DMS79 treated with DMSO at 0.1 percent for 48 hours (cell line): ENCODE measurements around the gene USP44.
"Not testable (repeated sequence)": the region's sequence is repeated elsewhere in the genome, so short reads cannot be mapped to it uniquely, and the experiment has no call there.

Experiments
- DNase-seq: peaks from one replicate; lab custom pipeline; 2025; lab: John Stamatoyannopoulos, UW

Gene USP44

DNA sequence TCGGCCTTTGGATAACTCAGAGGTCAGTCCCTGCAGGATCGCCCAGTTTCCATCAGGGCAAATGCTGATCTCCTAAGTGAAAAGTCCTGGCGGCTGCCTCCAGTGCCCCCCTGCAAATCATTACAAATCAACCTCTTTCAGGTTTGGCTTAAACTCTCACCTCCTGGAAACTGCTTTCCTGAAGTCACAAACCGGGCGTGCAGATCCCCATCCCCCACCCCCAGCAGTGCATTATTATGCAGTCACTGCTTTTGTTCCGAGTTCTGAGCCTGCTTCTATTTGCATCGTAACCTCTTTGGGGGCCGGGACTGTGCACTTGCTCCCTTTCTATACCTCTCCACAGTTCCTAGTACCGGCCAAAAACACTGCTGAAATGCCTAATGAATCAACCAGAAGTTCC lies at the start of gene USP44:
TSS of gene USP44 (minus strand) at position 172 of the 400 bp plus-strand sequence. CDS start 17,220 bp downstream, outside the sequence.
- no peak for DNase-seq

DNA sequence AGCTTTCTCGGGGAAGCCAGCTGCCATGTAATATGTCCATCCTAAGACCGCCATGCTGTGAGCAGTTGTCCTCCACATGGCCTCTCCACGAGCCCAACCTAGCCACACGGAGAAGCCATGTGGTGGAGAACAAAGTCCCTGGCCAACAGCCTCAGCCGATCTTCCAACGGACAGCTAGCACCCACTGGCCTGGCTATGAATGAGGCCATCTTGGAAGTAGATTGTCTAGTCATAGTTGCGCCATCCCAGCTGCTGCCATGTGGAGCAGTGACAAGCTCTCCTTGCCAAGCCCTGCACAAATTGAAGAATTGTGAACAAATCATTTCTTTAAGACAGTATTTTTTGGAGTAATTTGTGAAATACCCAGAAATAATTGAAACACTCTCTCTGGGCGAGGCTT lies 49.3 kb upstream of the USP44 start:
- no peak for DNase-seq

DNA sequence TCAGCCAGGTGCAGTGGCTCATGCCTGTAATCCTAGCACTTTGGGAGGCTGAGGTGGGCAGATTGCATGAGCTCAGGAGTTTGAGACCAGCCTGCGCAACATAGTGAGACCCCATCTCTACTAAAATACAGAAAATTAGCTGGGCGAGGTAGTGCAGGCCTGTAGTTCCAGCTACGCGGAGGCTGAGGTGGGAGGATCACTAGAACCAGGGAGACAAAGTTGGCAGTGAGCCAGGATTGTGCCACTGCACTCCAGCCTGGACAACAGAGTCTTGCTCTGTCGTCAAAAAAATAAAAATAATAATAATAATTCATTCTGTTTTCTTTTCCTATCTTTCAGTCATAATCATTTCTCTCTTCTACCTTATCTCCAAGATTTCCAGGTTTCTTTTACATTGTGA lies 48.6 kb upstream of the USP44 start:
- DNase-seq, result no peak

DNA sequence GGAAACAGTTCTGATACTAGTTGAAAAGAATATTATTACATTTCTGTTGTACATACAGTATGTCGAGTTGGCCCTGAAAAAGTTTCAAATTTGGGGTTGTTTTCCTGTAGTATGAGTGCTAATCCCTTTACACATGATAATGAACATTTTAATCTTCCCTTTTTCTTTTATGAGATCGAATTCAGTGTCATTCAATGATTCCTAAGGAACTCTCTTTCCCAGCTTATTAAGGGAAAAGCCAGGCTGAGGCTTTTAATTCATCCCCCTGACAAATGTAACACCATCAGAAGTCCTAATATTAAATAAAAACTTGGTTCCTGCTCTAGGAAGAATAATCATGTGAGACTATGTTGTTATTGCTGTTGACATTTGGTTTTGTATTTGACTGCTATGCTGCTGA lies 42.9 kb upstream of the USP44 start:
- DNase-seq, result no peak

DNA sequence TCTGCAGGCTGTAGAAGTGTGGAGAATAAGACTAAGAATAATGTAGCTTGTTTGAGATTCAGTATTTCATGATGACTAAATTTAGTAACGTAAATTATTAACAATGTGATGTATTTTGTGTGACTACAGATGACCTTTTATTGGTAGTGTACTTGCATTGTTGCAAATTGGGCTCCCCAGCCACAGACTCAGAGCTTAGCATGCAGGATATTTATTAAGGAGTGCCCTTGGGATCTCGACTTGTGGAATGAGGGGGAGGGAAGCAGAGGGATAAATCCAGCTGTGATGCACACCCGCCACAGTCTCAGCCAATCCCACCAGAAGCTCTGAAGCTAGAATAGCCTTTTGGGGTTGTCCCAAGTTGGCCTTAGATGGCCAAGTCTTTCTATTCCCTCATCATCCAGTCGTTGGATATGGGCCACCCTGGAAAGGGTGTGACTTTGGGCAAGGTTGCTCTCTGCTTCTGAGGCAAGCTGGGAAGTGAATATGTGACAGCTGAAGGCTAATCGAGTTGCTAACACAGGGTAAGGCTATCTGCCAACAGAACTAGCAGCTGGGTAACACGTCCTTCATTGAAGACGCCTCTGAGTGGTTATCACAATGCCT lies 42.1 kb upstream of the USP44 start:
- no peak for DNase-seq

DNA sequence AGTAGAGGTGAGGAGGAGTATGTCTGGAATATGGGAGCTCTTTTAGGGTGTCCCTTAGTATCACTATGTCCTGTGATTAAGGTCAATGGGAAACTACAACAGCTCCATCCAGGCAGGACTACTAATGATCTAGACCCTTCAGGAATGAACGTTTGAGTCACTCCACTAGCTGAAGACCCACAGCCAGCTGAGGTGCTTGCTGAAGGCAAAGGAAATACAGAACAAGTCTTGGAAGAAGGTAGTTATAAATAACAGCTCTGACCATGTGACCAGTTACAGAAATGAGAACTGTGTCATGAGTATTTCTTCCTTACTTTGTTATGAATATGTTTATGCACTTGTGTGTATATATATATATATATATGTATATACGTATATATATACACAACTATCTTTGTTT lies 40.5 kb upstream of the USP44 start:
- DNase-seq, result no peak

DNA sequence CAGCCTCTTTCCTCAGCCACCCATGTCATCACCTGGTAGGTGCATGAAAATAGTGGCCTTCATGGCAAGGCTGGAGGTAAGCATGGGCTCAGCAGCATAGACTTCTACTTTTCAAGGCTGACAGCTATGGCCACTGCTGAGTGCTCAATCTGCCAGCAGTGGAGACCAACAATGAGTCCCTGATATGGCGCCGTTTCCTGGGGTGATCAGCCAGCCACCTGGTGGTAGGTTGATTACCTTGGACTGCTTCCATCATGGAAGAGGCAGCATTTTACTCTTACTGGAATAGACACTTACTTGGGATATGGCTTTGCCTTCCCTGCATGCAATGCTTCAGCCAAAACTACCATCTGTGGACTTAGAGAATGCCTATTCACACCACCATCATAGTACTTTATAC lies 39.5 kb upstream of the USP44 start:
- DNase-seq, result no peak

DNA sequence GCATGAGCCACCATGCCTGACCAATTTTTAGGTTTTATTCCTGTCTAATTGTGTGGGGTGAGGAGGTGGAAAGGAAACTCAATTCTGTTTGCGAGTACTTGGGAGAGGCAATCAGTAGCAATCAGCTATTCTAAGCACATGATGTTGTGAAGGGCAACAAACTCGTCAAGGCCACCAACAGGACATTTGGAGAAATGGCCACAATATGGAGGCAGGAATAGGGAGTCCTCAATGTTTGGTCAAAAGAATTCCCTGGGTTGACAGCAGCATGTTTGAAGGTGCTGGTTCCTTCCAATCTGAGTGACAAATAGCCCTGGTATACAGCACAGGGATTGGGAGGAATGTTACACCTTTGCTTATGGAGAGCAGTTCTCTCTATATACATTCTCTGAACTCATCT lies 32.7 kb upstream of the USP44 start:
- no peak for DNase-seq

DNA sequence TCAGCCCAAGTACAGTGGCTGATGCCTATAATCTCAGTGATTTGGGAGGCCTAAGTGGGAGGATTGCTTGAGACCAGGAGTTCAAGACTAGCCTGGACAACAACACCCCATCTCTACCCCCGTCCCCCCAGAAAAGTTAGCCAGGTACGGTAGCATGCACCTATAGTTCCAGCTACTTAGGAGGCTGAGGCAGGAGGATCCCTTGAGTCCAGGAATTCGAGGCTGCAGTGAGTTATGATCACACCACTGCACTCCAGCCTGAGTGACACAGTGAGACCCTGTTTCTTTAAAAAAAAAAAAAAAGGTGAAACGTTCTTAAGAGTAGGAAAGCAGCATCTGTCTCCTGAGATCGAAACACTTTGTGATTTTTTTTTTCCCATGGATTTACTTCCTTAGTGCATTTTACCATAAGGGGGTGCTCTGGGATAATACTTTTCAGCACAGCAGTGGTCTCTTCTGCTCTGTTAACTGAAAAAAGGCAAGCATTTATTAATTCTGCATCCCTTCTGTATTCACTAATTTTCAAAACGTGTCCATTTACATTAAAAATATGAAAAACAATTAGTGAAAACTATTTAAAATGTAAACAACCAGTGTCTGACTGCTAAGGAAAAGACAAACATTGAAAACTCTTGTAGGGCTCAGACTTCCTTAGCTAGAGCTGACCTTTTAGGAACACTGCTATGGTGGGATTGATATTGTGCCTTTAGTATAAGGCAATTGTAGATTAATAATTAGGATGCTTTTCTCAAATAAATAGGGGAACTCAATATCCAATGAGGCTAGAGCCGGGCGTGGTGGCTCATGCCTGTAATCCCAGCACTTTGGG lies 31.2 kb upstream of the USP44 start:
- DNase-seq, result peak; percentile 67

DNA sequence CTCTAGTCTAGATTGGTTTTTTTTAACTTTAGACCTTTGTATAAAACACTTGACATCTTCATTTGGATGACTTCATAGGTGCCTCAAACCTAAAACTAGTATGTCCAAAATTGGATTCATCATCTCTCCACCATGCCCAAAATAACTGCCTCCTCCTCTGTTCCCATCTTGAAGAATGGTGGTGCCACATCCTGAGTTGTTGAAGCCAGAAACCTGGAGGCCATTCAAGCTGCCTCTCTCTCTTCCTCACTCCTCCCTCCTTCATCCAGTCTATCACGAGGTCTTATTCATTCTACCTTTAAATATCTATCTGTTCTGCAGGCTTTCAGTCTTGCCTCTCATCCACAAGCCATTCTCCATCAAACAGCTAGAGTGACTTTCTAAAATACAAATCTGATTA lies 26.5 kb upstream of the USP44 start:
- DNase-seq, result no peak

DNA sequence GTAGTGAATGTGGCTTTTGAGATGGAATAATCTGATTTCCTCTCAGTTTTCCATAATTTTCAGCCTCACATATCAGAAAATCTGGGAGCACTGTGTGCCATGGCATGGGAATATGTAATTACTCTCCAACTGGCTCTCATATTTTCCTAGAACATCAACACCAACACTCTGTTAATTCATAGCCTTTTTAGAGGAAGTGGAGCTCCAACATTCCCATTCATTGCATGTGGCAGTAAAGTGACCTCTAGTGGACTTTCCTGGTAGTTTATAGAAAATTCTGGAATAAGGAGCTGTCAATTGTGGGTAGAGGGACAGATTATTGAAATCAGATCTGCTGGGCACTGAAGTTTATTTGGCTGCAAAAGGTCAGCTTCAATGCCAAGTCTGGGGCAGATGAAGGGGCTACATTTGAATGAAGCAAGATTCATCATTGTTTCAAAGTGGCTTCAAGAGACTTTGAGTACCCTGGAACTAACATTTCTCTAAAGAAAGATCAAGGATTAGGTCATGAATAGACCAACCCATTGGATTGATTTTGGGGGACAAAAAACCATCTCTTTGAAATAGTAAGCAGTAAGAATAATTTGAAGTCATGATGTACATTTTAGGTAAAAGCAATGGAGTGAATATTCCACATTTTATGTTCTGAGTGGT lies 23.6 kb upstream of the USP44 start:
- peak; percentile 11 for DNase-seq

DNA sequence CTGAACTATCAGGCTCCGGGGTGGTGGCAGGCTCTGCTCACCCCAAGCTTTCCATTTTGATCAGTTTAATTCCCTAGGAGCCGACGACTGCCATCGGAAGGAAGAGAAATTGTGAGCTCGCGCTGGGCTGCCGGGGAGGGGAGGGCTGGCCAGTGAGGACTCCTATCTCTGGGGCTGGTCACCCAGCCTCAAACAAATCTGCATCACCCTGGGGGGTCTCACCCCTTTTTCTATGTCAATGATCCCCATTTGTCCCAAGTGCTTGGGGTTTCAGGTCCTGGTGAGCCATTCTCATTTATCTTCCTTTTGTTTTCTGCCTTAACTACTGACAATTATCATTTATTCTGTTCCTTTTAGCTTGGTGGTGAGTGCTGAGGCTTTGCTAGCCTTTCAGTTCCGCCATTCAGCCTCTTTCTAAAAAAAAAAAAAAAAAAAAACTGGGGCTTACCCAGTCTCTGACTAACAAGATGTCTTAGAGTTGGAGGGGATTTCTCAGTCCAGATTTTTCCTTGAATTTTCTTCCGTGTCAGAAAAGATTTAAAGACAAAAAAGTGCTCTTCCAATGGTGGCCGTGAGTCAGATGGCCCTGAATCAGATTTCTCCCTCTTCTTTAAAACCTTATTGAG lies 22.8 kb upstream of the USP44 start:
- DNase-seq, result no peak

DNA sequence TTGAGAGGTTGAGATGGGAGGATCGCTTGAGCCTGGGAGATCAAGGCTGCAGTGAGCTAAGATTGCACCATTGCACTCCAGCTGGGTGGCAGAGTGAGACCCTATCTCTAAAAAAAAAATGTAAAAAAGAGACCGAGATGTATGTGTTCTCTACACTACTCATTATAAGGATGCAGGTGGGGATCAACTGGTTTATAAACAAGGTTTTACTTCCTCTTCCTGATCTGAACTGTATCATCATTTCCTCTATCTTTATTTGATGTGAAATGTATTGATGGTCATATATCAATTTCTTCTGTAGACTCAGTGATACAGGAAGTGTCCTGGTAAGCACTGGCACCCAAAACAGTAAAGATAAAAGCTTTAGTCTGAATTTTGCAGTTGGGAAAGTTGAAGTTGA lies 20.1 kb upstream of the USP44 start:
- DNase-seq, result no peak

DNA sequence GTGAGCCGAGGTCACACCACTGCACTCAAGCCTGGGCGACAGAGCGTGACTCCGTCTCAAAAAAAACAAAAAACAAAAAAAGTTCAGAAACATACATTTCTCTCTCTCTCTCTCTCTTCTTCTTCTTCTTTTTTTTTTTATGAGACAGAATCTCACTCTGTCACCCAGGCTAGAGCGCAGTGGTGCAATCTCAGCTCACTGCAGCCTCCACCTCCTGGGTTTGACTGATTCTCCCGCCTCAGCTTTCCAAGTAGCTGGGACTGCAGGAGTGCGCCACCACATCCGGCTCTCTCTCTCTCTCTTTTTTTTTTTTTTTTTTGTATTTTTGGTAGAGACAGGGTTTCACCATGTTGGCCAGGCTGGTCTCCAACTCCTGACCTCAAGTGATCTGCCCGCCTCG lies 16.8 kb upstream of the USP44 start:
- not testable (repeated sequence) for DNase-seq

DNA sequence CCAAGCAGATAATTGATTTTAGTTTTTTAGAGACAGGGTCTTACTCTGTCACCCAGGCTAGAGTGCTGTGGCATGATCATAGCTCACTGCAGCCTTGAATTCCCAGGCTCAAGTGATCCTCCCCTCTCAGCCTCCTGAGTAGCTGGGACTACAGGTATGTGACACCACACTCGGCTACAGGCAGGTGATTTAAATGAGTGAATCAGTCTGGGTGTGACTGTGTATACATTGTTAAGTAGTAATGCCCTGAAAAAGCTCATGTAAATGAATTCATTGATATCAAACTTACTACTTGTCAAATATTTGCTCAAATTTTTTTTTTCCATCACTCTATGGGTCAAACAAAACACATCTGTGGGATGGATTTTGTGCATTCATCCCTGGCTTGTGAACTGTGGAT lies 6.3 kb upstream of the USP44 start:
- DNase-seq, result no peak

DNA sequence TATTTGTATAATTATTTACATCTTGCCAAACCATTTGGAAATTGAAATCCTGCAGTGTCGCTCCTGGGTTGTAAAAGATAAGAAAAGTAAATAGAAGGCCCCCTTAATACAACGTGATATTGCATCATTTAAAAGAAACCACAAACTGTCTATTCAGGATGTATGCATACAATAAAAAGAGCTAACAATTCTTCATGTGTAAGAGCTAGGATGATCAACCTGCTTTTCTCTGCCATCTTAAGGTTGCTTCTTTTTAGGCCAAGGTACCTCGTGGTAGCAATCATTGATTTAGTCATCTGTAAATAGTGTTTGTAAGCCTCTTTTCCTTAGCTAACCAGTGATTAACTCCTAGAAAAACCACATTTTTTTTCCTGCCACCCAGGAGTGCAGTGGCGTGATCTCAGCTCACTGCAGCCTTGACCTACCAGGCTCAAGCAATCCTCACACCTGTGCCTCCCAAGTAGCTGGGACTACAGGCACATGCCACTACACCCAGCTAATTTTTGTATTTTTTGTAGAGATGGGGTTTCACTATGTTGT lies 3.3 kb upstream of the USP44 start:
- no peak for DNase-seq

DNA sequence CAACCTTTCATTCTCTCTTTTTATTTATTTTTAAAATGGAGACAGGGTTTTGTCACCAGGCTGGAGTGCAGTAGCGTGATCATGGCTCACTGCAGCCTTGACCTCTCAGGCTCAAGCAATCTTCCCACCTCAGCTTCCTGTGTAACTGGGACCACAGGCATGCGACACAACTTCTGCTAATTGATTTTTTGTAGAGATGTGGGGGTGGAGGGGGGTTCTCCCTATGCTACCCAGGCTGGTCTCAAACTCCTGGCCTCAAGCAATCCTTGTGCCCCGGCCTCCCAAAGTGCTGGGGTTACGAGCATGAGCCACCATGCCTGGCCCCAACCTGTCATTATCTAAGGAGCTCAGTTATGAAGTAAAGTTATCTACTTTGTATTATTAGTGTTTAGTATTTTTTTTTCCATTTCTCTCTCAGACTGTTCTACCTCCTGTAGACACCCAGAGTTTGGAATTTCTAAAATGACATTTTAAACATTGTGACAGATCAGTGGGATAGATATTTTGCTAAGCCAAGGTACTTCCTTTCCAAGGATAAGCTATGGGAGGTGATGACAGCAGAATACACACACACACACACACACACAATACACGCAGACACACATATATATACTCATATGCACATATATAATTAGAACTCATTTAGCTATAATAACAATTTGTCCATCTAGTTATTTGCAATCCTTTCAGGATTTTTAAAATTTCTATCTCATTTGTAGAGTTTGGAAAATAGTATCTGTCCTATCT lies 2.1 kb upstream of the USP44 start:
- no peak for DNase-seq

DNA sequence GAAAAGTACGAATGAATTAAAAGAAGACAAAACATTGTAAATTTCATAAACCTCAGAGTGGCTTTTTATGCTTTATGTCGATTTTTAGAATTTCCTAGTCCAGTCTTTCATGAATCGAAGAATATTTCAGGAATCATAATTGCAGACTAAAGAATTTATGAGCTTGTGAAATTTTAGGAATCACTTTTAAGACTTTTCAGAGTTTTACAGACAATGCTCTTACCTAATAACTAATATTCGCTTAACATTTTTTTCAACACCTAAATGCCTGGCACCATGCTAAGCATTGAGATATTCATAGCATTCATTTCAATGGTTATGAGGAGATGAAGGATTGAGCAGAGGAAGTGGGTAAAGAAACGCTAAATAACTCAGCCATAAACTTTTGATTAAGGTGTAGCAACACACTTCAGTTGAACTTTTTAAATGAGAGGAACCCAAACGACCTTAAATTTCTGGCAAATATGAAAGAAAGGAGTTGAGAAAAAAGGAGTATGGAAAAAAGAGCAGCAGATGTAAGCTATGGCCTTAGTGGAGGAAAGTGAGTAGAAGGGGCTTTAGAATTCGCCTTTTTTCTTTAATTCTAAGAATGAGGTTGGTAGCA lies 739 bp upstream of the USP44 start:
- DNase-seq, result no peak

DNA sequence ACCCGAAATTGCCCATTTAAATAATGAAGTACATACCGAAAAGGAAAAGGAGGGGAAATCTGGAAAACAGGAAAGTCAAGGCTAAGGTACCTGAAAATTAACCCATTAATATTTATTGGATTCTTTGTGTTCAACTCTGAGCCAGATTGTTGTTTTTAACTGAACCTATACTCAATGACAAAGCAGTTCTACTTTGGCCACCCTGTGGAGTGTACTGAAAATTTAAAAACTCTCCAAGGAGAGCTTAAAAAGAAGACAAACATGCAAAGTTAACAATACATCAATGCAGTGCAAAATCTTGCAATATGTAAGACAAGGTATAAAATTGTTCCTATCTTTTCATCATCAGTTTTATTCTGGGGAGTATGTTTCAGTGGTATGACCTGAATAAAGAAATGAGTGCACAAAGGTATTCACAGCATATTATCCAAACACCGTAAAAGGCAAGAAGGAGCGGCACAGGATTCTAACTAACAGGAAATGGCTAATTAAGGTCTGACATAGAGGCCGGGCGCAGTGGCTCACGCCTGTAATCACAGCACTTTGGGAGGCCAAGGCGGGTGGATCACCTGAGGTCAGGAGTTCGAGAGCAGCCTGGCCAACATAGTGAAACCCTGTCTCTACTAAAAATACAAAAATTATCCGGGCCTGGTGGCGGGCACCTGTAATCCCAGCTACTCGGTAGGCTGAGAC lies 1.7 kb downstream of the USP44 start:
- no peak for DNase-seq

DNA sequence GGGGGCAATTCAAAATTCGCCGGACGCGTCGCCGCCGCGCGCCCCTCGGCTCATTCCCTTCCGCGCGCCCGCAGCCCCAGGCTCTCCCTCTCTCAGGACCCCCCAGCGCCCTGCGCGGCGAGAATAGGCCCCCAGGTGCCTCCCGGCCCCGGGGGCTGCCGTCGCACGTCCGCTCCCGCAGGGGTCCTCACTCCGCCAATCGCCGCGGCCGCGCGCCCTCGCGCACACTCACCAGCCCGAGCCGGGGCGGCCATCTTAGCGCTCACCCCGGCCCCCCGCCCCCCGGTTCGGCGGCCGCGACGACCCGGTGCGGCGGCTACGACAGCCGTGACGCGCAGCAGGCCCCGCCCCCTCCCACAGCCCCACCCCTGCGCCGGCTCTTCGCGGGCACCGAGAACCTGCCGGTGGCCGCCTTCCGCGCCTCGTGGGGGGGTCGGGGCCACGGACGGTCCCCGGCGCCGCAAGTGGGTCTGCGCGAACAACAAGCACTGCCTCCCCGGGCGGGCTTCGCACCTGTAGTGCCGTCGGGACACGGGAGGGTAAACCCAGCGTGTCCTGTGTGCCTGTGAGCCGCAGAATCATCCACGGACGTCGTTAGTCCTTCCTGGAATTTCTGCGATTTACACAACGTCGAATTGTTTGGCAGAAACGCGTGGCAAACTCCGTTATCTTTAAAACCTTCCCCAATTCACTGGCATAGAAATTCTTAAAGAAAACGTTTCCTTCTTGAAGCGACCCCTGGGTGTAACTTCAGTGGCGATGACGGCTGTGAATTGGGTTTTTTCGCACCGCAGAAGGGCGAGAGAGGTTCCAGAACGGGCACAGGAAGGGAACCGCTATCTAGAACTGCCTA lies 2.5 kb downstream of the USP44 start:
- DNase-seq, result peak; percentile 50
